Duodenal mucosa (tissue), 2 donors: ENCODE measurements around the gene ABCB8.

ENCODE experiments used
- H3K27ac ChIP-seq: one replicate; pipeline ENCODE4 v1.7.0; 2013; ENCODE audit warnings: low read depth, low read length
- H3K27me3 ChIP-seq, 2 donors: one replicate each; pipeline ENCODE4 v1.7.0; 2013; ENCODE audit warnings: low read length in 2 of 2, control low read depth in 1 of 2; ENCODE audit not compliant: insufficient read depth in 2 of 2, control insufficient read depth in 1 of 2
- H3K36me3 ChIP-seq, 2 donors: one replicate each; pipeline ENCODE4 v1.7.0; 2013; ENCODE audit warnings: low read length in 2 of 2, control low read depth in 1 of 2; ENCODE audit not compliant: insufficient read depth in 2 of 2, control insufficient read depth in 1 of 2
- H3K4me1 ChIP-seq, 2 donors: one replicate each; pipeline ENCODE4 v1.7.0; 2013; ENCODE audit warnings: low read length in 2 of 2, control low read depth in 1 of 2; ENCODE audit not compliant: insufficient read depth in 2 of 2, control insufficient read depth in 1 of 2
- H3K4me3 ChIP-seq, 2 donors: one replicate each; pipeline ENCODE4 v1.7.0; 2013; ENCODE audit warnings: low read length in 2 of 2, low read depth in 1 of 2
- H3K9ac ChIP-seq, 2 donors: one replicate each; pipeline ENCODE4 v1.7.0; 2013; ENCODE audit warnings: low read length in 2 of 2, low read depth in 1 of 2
- H3K9me3 ChIP-seq, 2 donors: one replicate each; pipeline ENCODE4 v1.7.0; 2013; ENCODE audit warnings: low read length in 2 of 2, control low read depth in 1 of 2; ENCODE audit not compliant: control insufficient read depth in 1 of 2

Gene ABCB8

GRCh38 chr7:151079199-151079910 is 51.1 kb downstream of the ABCB8 start:
- peaks cover 11 to 39% of the 10 kb centered on the region in 2 donors for H3K36me3 ChIP-seq
- peak overlapping the region; percentile 89 to 90 for H3K9ac ChIP-seq
- H3K27ac ChIP-seq, result no peak overlapping the region
- H3K27me3 ChIP-seq, result no peaks in the 10 kb centered on the region
- H3K4me1 ChIP-seq, result peaks cover 31 to 46% of the 10 kb centered on the region in 2 donors
- H3K4me3 ChIP-seq, result peak overlapping the region; percentile 93 to 96
- H3K9me3 ChIP-seq, result no peaks in the 10 kb centered on the region

- peaks cover 5 to 32% of the 10 kb centered on the region in 2 donors for H3K36me3 ChIP-seq
- H3K9me3 ChIP-seq, result no peaks in the 10 kb centered on the region
- H3K4me1 ChIP-seq, result peaks cover 31 to 46% of the 10 kb centered on the region in 2 donors
Measured at GRCh38 chr7:151080067-151080521, 51.8 kb downstream of the ABCB8 start.

GRCh38 chr7:151080522-151081169 is 52.4 kb downstream of the ABCB8 start, which contains the start of gene FASTK:
Gene FASTK, minus strand, starts transcription at chr7:151080809. Its CDS starts 43 bp downstream, at chr7:151080766.
- Histone ChIP-seq H3K4me3 (peak within 1 kb of the TSS; percentile 93 to 96), H3K9ac (peak within 1 kb of the TSS; percentile 89 to 90), H3K9me3 (no peaks in the 10 kb centered on the region), H3K36me3 (peaks cover 0 to 26% of the 10 kb centered on the region in 2 donors), H3K27ac (peak within 1 kb of the TSS; percentile 93), H3K27me3 (no peaks in the 10 kb centered on the region), H3K4me1 (peaks cover 31 to 50% of the 10 kb centered on the region in 2 donors)

More at GRCh38 chr7:151080067-151080521, 51.8 kb downstream of the ABCB8 start:
- H3K4me3 ChIP-seq, result peak overlapping the region; percentile 93 to 96
- peak overlapping the region; percentile 89 to 90 for H3K9ac ChIP-seq
- H3K27me3 ChIP-seq, result no peaks in the 10 kb centered on the region
- H3K27ac ChIP-seq, result peak overlapping the region; percentile 93

GRCh38 chr7:151081170-151082101 is 53.2 kb downstream of the ABCB8 start:
- H3K4me1 ChIP-seq, result peaks cover 31 to 54% of the 10 kb centered on the region in 2 donors
- peak overlapping the region; percentile 64 to 89 for H3K9ac ChIP-seq
- no peaks in the 10 kb centered on the region for H3K27me3 ChIP-seq
- peak overlapping the region; percentile 93 for H3K27ac ChIP-seq
- peaks cover 0 to 19% of the 10 kb centered on the region in 2 donors for H3K36me3 ChIP-seq
- H3K4me3 ChIP-seq, result peak overlapping the region; percentile 93 to 96
- no peaks in the 10 kb centered on the region for H3K9me3 ChIP-seq

GRCh38 chr7:151082141-151083070 is 54.2 kb downstream of the ABCB8 start:
- H3K9ac ChIP-seq, result peak overlapping the region; percentile 45 to 89

GRCh38 chr7:151083071-151083823 is 55.0 kb downstream of the ABCB8 start, which contains the start of gene TMUB1:
Gene TMUB1, minus strand, starts transcription at chr7:151083493. Its CDS starts 930 bp downstream, at chr7:151082563.
- peaks cover 39 to 56% of the 10 kb centered on the region in 2 donors for H3K4me1 ChIP-seq
- H3K9me3 ChIP-seq, result no peaks in the 10 kb centered on the region
- peak within 1 kb of the TSS; percentile 67 to 75 for H3K4me3 ChIP-seq
- H3K27me3 ChIP-seq, result no peaks in the 10 kb centered on the region
- H3K9ac ChIP-seq, result peak within 1 kb of the TSS; percentile 47 to 89
- peaks cover 0 to 9% of the 10 kb centered on the region in 2 donors for H3K36me3 ChIP-seq
- peak within 1 kb of the TSS; percentile 93 for H3K27ac ChIP-seq

More at GRCh38 chr7:151082141-151083070, 54.2 kb downstream of the ABCB8 start:
- H3K27me3 ChIP-seq, result no peaks in the 10 kb centered on the region
- H3K36me3 ChIP-seq, result peaks cover 0 to 13% of the 10 kb centered on the region in 2 donors
- no peaks in the 10 kb centered on the region for H3K9me3 ChIP-seq
- H3K27ac ChIP-seq, result peak overlapping the region; percentile 93
- H3K4me1 ChIP-seq, result peaks cover 31 to 54% of the 10 kb centered on the region in 2 donors
- H3K4me3 ChIP-seq, result peak overlapping the region; percentile 67 to 75

- peaks cover 0 to 4% of the 10 kb centered on the region in 2 donors for H3K36me3 ChIP-seq
- no peaks in the 10 kb centered on the region for H3K27me3 ChIP-seq
- H3K27ac ChIP-seq, result no peak overlapping the region
- H3K4me1 ChIP-seq, result peaks cover 40 to 56% of the 10 kb centered on the region in 2 donors
- no peaks in the 10 kb centered on the region for H3K9me3 ChIP-seq
- peak overlapping the region; percentile 67 to 75 for H3K4me3 ChIP-seq
- peak overlapping the region; percentile 4 to 89 for H3K9ac ChIP-seq
Measured at GRCh38 chr7:151083824-151084160, 55.5 kb downstream of the ABCB8 start.

- peak overlapping the region; percentile 55 to 66 for H3K9ac ChIP-seq
- peak overlapping the region; percentile 84 for H3K27ac ChIP-seq
- peak overlapping the region in 1 of 2 donors; percentile 58 for H3K4me3 ChIP-seq
- H3K9me3 ChIP-seq, result no peaks in the 10 kb centered on the region
- no peaks in the 10 kb centered on the region for H3K27me3 ChIP-seq
- H3K36me3 ChIP-seq, result no peaks in the 10 kb centered on the region
- H3K4me1 ChIP-seq, result peaks cover 28 to 54% of the 10 kb centered on the region in 2 donors
Measured at GRCh38 chr7:151085329-151085690, 57.1 kb downstream of the ABCB8 start.
